HG03196 (cell line): ENCODE measurements around the gene BRICD5.

Source experiments
- ATAC-seq: cut with Tn5 transposase; IDR thresholded peaks from one replicate; pipeline ENCODE4 v1.9.1; 2021; ENCODE audit not compliant: unreplicated experiment

The BRICD5 gene

DNA sequence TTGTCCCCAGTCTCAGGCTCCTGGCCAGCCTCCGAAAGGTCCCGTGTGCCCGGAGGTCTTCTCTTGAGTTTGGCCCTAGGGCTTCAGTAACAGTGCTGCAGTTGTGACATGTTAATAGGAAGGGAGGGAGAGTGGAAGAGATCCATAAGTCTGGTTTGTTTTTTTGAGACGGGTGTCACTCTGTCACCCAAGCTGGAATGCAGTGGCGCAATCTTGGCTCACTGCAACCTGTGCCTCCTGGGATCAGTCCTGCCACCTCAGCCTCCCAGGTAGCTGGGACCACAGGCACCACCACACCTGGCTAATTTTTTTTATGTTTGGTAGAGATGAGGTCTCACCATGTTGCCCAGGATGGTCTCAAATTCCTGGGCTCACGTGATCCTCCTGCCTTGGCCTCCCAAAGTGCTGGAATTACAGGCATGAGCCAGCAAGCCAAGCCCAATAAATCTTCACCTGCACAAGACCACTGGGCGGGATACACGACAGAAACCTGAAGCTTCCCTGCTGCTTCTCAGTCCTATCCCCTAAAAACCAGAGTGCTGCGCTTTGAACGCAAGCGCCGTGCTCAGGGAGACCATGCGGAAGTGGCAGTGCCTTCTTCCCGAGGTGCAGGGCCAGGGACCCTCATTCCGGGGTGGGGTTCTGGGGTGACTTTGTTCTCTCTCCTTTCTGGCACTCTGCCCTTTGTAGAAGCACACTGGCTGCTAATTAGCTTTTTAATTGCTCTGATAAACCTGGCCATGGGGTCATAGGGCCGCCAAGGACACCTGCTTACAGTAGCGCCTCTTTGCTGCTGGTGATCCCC lies 44.2 kb downstream of the BRICD5 start:
- no peak for ATAC-seq

DNA sequence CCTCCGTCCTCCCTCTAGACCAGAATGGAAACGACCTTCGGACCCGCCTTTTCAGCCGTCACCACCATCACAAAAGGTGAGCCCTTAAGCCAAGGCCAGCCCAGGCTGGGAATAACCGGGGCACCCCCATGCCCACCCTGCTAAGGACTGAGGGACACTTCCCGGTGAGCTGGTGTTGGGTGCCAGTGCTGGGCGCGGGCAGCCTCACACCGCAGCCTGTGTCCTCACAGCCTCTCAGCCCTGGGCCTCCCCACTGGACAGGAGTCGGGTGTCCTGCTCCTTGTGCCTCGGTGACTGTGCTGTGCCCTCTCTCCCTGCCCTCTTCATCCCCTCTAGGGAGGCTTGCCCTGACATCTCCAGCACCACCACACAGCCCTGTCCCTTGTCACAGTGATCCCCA lies 44.8 kb downstream of the BRICD5 start:
- ATAC-seq = no peak

DNA sequence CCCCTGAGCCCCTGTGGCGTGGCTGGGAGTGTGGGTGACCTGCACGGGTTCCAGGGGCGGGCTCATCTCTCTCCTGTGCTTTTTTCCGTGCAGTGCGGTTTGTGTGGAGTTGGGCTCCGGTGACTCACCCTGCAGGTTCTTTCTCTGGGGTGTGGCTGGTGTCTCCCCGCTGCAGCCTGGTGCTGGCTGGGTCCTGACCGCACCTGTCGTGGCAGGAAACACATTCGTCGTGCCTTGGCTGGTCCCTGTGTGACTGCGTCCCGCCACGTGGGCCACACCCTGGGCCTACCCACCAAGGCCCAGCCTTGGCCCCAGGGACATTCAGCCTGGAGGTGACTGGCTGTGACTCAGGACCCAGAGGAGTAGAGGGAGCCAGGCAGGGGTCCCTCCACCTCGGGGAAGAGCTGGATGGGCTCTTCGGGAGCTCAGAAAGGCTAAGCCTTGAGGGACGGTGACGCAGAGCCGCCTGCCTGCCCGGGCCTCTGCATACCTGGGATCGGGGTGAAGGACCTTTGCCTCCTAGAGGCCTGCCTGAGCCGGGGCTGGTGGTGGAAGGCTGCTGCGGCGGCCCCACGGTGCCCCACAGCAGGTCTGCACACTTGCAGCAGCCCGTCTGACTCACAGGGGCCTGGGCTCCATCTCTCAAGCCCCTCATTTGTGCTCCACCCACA lies 47.3 kb downstream of the BRICD5 start:
- no peak for ATAC-seq

DNA sequence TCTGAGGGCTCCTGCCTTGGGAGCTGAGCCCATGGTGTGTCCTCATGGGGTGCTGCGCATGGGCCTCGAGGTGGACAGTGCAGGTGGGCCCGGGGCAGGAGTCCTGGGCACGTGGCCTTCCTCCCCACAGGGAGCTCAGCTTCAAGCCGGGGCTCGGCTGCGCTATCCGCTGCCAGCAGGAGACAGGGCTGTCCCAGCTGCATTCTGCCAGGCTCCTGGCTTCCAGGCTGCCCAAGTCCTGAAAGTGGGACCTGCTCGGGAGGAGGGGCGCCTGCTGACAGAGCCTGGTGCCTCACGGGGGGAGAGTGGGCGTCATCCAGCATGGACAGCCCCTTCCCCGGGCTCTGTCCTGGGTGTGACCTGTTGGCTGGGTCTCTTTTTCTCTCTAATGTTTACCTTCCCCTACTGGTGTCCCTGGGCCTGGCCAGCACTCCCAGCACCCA lies 48.0 kb downstream of the BRICD5 start:
- ATAC-seq = no peak

DNA sequence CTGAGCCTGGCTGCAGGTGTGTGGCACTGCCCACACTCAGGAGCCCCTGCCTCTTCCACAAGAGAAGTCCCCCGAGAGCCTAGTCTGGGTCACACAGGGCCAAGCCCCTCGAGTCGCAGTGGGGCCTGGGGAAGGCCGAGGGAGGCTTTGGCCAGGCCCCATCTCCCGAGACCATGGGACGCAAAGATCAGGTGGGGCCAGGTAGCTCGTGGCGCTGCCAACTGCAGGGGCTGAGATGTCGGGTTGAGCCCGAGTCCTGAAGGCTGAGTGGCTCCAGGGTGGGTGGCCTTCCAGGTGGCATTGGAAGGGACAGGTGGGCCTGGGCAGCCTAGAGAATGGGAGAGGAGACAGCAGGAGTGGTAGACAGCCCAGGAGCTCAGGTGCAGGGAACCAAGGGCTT lies 48.8 kb downstream of the BRICD5 start:
- ATAC-seq = no peak

DNA sequence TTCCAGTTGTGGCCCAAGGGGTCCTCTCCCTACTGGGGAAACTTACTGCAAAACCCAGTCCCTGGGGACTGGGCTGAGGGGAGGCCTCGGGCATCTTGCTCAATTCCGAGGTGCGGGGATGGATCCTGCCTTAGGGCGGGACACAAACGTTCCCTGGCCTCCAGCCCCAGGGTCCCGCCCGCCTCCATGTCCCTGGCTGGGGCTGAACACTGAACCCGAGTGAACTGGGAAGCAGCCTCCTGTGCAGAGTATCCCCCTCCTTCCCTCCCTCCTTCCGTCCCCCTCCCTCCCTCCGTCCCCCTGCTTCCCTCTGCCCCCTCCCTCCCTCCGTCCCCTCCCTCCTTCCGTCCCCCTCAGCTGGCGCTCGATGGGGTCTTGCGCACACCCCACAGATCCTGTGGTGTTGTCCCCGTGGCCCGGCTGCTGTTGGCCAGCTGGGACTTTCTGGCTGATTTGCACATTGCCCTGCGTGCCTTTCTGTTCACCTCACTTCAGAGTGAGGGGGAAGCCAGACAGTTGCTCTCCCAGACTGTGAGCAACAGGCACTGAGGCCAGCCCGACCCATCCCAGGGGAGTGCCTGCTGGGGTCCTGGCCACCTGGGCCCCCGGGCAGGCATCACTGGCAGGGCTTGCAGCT lies 49.6 kb downstream of the BRICD5 start:
- ATAC-seq = no peak
